ENCODE data around the gene C1orf50.
A peak's percentile ranks its signal among the peaks of the same experiment; 100 is the strongest.
"Not testable (repeated sequence)": the region's sequence is repeated elsewhere in the genome, so short reads cannot be mapped to it uniquely, and the experiment has no call there.

Gene C1orf50

DNA sequence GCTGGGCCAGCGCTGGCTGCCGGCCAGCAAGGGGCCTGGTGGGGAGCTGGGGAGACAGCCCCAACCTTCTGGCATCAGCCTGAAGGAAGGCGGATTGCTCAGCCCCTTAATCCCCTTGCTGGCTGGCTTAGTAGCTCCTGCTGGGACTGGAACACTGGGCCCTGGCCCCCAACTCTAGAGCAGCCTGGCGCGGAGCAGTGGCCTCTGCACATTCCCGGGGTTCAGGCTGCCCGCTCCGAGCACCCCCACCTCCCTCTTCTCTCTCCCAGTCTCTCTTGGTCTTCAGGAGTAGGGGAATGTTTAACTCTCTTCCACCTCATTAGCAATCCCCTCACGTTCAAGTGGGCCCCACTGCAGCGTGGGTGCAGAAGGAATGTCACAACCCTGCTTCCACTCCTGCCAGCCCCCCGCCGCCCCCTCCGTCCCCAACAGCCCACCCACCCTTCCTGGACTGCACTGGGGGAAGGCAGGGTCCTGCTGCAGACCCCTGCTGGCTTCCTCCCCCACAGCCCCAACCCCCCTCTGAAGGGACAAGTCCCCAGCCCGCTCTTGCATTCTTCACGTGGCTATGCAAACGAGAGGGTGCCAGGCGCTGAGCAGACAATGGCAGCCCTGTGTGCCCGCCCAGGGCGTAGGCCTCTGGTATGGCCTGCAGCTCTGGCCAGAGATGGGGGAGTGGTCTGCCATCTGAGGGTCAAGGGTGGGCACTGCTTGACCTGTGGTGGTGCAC lies 26.0 kb upstream of the C1orf50 start:
- DNase-seq = no peak

DNA sequence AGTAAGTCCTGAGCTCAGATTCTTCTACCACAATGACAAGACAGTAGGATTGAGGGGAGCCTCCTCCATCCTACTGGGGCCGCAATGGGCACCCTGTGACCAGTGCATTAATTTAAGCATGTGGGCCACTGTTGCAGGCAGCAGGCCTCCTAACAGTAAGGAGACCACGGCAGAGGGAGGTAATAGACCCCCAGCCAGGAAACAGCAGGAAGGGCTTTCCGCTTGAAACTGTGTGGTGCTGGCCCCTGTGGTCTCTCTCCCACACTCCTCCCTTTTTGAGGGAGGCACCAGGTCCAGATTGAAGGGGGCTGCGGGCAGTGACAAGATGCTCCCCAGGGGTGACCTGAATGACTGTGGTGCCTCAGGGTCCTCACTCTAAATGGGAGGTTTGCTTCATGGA lies 25.3 kb upstream of the C1orf50 start:
- no peak for DNase-seq

DNA sequence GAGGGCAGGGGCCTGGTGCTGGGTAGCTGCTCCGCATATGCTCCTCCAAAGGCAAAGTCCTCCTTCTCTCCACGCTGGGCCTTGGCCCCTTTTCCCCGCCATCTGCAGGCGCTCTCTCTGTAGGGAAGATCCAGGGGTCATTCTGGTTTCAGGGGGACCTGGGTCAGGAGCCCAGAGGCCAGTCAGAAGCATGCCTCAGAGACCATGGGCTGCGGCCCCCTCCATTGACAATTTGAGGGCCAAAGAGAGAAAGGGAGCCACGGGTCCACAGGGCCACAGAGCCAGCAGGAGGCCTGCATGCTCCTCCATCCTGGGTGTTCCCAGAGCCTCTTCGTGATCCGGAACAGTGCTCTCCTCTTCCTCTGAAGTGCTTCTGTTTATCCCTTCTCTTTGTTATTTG lies 24.9 kb upstream of the C1orf50 start:
- DNase-seq = no peak

DNA sequence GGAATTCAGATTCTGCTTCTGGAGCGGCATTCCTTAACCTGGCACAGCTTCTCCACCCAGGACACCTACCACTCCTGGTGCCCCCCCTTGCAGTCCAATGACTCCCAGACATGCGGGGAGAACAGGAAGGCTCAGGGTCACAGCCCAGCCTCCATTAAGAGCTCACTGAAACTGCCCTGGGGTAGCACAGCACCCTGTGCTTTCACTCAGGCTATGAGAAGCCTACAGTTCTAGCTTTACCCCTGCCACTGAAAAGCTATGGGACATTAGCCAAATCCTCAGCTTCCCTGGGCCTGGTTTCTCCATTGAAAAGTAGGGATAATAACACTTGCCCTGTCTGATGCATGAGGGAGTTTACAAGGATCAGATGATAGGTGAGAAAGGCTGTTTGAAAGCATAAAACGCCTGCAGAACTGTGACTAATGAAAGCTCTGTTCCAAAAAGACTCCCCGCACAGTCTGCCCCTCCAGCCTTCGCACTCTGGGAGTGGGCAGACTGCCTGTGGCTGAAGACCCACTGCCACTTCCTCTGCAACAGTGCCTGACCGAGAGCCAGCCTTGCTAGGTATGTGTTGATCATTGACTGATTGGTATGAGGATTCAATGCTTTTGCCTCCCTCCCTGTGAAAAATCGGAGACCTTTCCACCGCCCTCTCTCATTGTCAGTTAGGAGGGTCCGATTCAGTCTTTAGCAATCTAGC lies 24.3 kb upstream of the C1orf50 start:
- DNase-seq = no peak

DNA sequence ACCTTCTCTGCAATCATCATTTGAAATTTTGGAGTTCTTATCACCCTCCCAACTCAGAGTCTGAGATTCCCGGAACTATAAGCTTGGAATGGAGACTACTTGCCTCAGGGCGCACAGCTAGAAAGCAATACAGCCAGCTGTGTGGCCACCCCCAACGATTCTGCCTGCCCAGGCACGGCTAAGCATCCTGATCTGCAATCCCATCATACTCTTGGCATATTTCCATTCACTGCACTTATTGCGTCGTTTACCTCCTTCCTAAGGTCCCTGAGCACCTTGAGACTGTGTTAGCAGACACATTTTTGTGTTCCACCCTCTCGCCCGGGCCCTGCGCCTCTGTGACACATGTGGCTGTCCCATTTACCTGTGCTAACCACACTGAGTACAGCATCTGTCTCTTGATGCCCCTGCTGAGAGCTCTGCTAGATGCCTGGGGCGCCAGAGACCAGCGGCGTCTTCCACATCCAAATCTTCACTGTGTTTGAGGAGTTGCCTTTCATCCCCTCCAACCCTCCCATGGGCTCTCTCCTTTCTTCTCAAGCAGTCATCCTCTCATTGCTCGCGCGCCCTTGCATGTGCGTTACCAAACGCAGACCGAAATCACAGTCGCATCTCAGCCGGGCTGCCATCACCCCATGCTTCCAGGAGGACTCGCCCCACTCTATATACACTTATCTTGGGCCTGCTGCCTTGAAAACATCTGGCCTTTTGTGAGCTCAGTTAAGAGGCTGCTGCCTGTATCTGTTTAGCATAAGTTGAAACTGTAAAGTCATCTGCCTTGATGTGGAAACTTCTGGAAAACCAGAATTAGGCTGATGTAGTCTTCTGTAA lies 23.5 kb upstream of the C1orf50 start:
- DNase-seq = no peak

DNA sequence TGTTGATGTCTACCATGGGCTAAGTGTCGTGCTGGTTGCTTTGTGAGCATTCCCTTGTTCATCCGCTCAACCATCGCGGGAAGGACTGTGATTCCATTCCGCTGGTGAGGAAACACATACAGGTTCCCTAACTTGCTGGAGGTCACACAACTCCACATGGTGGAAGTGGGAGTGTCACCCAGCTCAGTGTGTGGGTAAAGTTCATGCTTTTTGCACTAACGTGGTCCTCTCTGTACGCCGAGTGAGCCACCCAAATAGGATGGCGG lies 23.0 kb upstream of the C1orf50 start:
- DNase-seq = no peak

DNA sequence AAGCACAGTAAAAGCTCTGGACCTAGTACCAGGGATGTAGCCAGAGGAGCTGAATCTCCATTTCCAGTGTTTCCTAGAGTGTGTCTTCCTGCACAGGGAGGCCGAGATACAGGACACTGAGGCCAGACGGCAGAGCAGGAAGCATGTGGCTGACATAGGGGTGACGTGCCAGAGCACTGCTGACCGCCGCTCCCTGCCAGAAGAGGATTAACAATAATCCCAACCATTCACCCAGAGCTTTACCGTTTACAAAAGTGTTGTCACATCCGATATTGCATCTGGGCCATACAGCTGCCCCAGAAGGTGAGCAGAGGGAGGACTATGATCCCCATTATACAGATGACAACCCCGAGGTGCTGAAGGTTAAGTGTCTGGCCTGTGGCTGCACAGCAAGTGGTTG lies 21.2 kb upstream of the C1orf50 start:
- DNase-seq = no peak

DNA sequence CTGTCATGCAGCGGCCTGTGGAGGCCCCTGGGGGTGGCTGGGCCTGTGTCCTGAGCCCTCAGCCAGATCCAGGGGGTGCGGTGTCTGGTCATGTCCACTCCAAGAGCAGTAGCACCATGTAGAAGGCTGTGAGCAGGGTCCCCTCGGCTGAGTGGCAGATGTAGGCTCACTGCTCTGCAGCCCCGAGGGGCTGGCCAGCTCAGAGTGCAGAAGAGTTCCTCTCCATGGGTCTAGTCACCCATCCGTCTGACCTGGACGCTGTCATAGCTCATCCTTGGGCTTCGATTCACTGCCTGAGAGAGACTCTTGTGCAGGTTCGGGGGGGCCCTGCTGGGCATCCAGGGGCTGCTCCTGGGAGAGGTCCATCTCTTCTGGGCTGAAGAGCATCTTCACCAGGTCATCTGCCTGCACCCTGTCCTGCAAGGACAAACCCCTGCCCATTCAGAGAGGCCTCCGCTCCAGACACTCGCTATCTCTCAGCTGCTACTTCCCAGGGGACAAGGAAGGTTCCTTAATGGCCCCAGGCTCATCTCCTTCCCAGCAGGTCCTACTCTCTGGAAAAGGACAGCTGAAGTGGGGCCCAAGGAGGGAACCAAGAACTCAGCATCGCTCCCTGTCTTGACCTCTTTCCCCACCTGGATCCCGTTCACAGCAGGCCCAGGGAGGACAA lies 20.5 kb upstream of the C1orf50 start:
- DNase-seq = no peak

DNA sequence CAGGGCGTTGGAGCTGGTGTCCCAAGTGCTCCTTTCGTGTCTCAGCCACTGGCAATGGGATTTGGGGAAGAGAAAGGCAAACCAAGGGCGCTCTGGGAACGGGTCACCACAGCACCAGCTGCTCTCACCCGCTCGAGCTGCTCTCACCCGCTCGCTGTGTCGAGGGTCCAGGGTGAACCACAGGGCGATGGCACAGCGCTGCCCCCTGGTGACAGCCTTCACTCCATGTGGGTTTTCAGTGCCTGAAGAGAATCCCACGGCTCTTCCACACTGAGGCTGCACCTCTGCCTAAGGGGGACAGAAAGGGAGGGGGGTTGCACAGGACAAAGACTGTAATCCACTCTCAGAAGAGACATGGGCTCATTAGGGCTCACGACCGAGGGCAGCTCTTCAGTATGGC lies 19.9 kb upstream of the C1orf50 start:
- DNase-seq = peak; percentile 29

DNA sequence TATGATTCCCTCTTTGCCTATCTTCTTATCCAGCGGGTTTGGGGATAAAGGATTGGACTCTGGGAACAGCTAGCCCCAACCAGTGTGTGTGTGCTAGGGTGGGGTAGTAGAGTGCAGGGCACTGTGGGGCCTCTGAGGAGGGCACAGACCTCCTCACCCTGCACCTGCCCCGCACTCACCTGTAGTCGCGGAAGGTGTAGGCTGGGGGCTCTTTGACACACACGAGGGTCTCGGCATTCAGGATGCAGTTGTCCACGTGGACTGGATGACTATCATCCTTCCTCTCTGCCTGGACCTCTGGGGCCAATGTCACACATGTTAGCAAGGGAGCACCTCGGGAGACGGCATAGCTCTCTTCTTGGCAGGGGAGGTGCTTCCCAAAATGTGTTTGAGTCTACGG lies 19.0 kb upstream of the C1orf50 start:
- DNase-seq = no peak

DNA sequence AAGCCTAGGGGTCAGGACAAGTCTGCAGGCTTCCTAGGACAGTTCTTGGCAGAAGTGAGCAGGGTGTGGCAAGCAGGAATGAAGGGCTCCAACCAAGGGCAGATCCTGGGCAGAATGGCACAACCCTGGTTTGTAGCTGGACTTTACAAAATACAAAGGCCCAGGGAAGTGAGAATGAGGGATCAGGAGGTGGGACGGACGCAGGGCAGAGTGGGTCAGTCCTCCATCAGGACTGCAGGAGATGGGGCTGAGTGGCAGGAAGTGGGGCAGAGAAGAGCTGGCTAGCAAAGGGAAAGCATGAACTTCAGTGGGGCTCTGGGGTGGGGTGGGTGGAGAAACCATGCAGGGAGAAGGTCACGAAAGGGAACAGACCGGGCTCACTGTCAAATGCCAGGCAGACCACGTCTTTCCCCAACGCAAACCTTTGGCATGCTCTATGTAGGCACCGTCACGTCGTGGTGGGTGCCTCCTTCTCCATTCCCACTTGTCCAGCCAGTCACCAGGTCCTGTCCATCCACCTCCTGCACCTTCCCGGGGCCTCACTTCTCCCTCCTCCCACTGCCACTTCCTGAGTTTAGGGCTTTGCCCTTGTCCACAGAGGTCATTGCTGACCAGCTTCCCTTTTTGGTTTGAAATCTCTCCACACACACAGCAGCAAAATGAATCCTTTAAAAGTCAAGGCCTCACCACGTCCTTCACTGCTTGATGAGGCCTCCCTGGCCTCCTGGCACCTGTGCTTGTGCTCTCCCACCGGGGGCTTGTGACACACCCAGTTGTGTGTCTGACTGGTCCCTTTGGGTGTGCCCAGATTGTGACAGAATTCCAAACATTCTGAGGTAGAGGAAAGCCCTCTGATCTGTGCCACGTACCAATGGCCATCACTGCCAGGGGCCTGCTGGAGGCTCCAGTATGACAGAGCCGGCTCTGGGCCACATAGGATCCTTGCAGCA lies 18.3 kb upstream of the C1orf50 start:
- DNase-seq = no peak

DNA sequence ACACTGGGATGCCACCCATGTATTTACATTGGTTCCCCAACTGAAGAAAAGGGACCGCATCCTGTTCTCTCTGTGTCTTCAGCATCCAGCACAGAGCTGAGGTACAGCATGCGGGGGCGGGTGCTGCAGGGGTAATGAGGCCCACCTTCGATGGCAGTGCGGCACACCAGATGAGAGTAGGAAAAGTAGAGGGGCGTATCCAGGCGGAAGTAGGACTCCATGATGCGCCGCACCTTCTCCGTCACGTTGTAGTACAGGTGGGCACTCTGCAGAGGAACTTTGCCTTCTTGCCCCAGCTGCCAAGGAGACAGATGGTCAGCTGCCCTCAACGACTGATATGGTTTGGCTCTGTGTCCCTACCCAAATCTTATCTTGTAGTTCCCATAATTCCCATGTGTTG lies 17.0 kb upstream of the C1orf50 start:
- DNase-seq = no peak

DNA sequence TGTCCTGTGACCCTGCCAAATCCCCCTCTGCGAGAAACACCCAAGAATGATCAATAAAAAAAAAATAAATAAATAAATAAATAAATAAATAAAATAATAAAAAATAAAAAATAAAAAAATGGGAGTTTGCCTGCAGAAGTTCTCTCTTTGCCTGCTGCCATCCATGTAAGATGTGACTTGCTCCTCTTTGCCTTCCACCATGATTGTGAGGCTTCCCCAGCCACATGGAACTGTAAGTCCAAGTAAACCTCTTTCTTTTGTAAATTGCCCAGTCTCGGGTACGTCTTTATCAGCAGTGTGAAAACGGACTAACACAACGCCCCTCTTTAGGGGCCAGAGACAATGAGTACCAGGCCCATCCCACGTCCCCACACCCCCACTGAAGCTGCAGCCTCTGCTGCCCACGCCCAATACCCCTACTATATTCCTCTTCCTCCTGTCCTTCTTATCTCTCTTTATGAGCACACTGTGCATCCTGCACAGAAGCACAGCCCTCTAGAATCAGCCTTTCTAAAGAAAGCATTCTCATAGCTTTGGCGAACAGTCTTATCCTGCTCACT lies 15.5 kb upstream of the C1orf50 start:
- not testable (repeated sequence) for DNase-seq

DNA sequence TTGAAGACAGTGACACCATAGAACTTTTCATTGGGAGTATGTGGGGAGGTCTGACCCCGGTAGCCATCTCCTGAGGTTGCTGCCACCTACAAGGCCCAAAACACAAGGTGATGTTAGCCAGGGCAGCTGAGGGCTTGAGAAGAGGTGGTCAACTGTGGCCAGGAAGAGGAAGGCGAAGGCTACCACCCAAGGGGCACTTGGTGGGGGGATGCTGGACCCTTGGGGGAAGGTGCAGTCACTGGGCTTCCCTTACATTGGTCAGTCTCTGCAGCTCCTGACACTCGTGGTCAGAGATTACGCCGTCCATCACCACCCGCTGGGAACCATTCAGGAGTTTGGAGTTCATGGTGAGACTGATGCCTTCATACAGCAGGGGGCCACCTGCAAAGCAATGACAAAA lies 14.8 kb upstream of the C1orf50 start:
- no peak for DNase-seq

DNA sequence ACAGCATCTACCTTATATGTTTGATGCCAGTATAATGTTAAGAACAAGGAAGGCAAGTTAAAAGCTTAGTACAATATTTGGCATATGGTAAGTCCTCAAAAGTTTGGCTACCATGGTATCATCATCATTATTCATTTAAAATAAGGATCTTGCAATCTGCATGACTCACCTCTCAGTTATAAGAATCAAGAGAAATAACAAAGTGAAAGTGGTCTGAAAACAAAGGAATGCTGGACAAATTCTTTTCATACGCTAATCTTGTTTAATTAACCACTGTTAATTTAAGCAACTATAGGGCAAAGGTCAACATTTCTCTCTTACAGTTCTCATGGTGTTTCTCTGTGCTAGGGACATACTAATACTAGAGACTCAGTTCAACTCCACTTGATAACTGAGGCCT lies 14.0 kb upstream of the C1orf50 start:
- DNase-seq = no peak

DNA sequence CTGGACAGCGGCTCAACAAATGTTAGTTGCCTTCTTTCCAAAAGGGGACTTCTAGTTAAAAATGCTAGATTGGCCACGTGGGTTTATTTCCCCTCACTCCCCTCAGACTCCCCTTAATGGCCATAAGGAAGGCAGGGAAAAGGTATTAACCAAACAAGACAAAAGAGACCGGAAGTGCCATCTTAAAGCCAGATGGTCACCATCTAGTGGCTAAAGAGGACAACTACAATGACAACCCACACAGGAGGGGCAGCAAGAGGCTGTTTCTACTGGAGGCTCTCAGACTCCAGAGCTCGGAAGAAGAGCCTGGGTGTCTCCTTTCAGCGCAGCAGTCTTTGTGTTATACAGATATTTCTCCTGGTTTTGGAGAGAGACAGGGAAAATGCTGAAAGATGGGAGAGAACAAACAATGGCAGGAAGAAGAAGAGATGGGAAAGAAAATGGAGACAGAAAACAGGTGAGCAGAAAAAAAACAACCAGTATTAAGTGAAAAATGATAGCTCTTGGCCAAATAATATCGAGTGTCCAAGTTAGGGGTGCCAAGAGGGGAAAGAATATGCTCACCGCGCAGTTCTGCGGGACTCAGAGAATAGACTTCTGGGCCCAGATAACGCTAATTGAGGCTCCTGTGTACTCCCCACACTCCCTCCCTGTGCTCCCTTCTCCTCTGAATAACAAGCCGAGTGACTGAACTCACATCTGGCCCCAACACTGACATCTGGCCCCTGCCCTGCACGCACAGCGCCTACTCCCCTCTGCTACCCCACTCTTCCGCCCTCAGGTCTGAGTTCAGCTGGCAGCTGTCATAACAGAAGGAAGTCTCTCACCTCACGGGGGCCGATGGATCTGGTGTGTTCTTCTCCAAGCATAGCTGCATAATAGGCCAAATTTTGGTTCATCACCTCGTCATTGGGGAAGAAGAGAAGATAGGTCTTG lies 9.8 kb upstream of the C1orf50 start:
- DNase-seq = peak; percentile 27

DNA sequence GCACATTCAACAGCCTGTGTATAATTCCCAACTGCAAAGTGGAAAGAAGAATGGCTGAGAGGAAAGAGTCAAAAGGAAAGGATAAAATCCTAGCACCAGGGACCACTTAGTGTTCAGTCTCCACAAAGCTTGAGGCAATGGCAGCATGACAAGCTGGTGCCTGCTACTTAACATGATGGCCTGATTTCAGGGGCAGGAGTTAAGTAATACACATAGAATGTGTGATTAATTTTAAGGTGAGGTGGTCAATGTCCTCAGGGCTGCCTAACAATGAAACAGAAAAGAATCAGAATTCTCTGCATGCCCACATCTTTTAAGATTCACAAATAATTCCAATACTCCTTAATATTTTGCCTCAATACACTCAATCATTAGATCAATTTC lies 9.2 kb upstream of the C1orf50 start:
- DNase-seq = no peak

DNA sequence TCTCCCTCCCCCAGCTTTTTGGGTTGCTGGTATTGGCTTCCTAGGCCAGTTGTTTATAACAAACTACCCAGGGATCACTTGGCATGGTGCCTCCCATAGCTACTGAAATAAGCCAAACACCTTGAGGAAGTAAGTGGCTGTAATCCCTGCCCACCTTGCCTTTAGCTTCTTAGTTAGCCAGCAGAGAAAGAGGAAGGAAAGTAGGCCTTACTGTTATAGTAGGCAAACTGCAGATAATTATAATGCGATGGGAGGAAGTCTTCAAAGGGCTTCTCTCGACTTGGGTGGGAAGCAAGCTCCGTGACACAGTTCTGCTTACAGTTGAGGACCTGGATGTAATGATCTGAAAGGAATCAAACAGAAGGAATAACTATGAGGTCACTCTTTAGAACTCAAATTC lies 8.4 kb upstream of the C1orf50 start:
- no peak for DNase-seq

DNA sequence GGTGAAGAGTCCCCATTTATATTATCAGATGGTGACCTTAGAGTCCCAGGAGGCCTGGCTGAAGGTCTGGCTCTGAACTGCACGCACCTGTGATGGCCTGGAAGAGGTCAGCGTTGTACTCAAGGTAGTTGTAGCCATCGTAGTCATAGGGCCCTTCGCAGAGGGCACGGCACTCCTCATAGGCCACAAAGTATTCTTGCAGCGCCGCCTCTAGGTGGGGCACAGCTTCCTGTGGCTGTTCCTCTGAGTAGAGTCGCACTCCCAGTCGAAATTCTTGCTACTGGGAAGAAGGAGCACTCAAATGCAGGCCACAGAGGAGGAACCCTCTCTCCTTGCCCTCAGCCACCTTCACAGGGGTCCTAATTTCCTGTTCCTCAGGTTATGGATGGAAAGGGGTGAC lies 7.9 kb upstream of the C1orf50 start:
- DNase-seq = no peak

DNA sequence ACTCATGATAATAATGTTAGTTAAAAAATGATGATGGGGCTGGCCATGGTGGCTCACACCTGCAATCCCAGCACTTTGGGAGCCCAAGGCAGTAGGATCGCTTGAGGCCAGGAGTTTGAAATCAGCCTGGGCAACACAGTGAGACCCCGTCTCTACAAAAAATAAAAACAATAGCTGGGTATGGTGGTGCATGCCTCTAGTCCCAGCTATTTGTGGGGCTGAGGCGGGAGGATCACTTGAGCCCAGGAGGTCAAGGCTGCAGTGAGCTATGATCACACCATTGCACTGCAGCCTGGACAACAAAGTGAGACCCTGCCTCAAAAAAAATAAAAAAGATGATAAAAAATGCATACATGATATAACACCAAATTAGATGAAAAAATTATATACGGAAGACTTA lies 5.5 kb upstream of the C1orf50 start:
- DNase-seq = no peak

DNA sequence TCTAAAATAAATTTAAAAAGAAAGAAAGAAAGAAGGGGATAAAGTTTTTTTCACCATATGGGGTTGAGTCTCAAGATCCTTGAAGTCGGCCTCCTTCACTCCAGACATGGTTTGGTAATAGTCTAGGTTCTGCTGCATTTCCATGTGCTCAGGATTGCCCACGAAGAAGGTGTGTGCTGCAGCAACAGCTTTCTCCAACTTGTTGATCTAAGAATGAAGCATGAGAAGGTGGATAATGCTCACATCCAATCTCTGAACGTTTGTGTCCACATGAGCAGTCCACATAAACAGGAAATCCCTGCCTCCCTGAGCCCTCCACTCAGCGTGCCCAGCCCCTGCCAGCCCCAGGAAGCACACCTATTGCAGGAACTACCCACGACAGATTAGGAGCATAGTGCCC lies 4.8 kb upstream of the C1orf50 start:
- no peak for DNase-seq
